Measurements from ENCODE around the gene DCXR. TPM values are rescaled to one million over a fixed set of nuclear protein-coding genes. Genes with fewer than 3 reads are reported as not detected.
A peak's percentile ranks its signal among the peaks of the same experiment; 100 is the strongest.

The DCXR gene
- 100 to 1,000 TPM in 1 of 4 donors, 10 to 100 TPM in 3; 23.8 to 125 (median 67.5) TPM for total RNA-seq

GRCh38 chr17:82037092-82037888 is at the start of gene DCXR:
DCXR (minus strand) TSS chr17:82037697; CDS start chr17:82037682, 15 bp downstream.
- TF ChIP-seq CTCF (IDR thresholded peaks at IDR 0.05): peak; percentile 38 to 78 (median 72)
- TF ChIP-seq POLR2A (IDR thresholded peaks at IDR 0.05): peak; percentile 95 to 97
- Histone ChIP-seq H3K4me1 (peaks cover 0 to 10% of the 10 kb centered on the region in 2 donors), H3K27me3 (no peaks in the 10 kb centered on the region), H3K9me3 (no peaks in the 10 kb centered on the region), H3K27ac (peak within 1 kb of the TSS; percentile 79 to 96), H3K36me3 (no peaks in the 10 kb centered on the region), H3K4me3 (peak within 1 kb of the TSS; percentile 49 to 66)
- peak; percentile 96 to 97 for DNase-seq
- intact Hi-C loops (cut with DNase I; ENCODE audit: low total_unique reads): no loop called here

GRCh38 chr17:82085931-82086764 is 48.7 kb upstream of the DCXR start:
- Histone ChIP-seq H3K27me3 (no peaks in the 10 kb centered on the region), H3K4me1 (no peaks in the 10 kb centered on the region), H3K4me3 (no peak overlapping the region), H3K27ac (no peak overlapping the region), H3K9me3 (no peaks in the 10 kb centered on the region), H3K36me3 (no peaks in the 10 kb centered on the region)
- intact Hi-C loops (cut with DNase I; ENCODE audit: low total_unique reads): no loop called here
- TF ChIP-seq POLR2A (IDR thresholded peaks at IDR 0.05): no peak
- TF ChIP-seq CTCF (IDR thresholded peaks at IDR 0.05): no peak
- no peak for DNase-seq

GRCh38 chr17:82085031-82085861 is 47.7 kb upstream of the DCXR start:
- intact Hi-C loops (cut with DNase I; ENCODE audit: low total_unique reads): no loop called here
- DNase-seq: no peak
- H3K27me3 ChIP-seq: no peaks in the 10 kb centered on the region
- no peaks in the 10 kb centered on the region for H3K9me3 ChIP-seq
- H3K27ac ChIP-seq: no peak overlapping the region
- H3K4me3 ChIP-seq: no peak overlapping the region
- H3K4me1 ChIP-seq: no peaks in the 10 kb centered on the region
- H3K36me3 ChIP-seq: no peaks in the 10 kb centered on the region
- TF ChIP-seq CTCF (IDR thresholded peaks at IDR 0.05): no peak
- TF ChIP-seq POLR2A (IDR thresholded peaks at IDR 0.05): no peak

- intact Hi-C loops (cut with DNase I; ENCODE audit: low total_unique reads): no loop called here
- no peak for DNase-seq
- H3K9me3 ChIP-seq: no peaks in the 10 kb centered on the region
- H3K4me3 ChIP-seq: no peak overlapping the region
- no peak for TF ChIP-seq POLR2A (IDR thresholded peaks at IDR 0.05)
- TF ChIP-seq CTCF (IDR thresholded peaks at IDR 0.05): no peak
- H3K4me1 ChIP-seq: no peaks in the 10 kb centered on the region
- no peaks in the 10 kb centered on the region for H3K36me3 ChIP-seq
- no peak overlapping the region for H3K27ac ChIP-seq
- no peaks in the 10 kb centered on the region for H3K27me3 ChIP-seq
These were observed 47.0 kb upstream of the DCXR start for GRCh38 chr17:82084373-82085030.
